GM21529 (cell line): ENCODE data around the gene TFDP3.

Experiments used
- ATAC-seq: cut with Tn5 transposase; IDR thresholded peaks from one replicate; pipeline ENCODE4 v1.9.1; 2021; ENCODE audit not compliant: unreplicated experiment

TFDP3 gene

GRCh38 chrX:133188631-133189030 lies 29.5 kb downstream of the TFDP3 start:
- ATAC-seq: no peak

- no peak for ATAC-seq
Measured at GRCh38 chrX:133185938-133186337, 32.2 kb downstream of the TFDP3 start.

- no peak for ATAC-seq
Measured at GRCh38 chrX:133185119-133185518, 33.0 kb downstream of the TFDP3 start.

- ATAC-seq: no peak
Measured at GRCh38 chrX:133183806-133184205, 34.3 kb downstream of the TFDP3 start.

GRCh38 chrX:133179500-133179899 lies 38.7 kb downstream of the TFDP3 start:
- no peak for ATAC-seq

GRCh38 chrX:133177202-133177601 lies 41.0 kb downstream of the TFDP3 start:
- no peak for ATAC-seq

- ATAC-seq: no peak
Measured at GRCh38 chrX:133175605-133176004, 42.5 kb downstream of the TFDP3 start.

GRCh38 chrX:133175162-133175561 lies 43.0 kb downstream of the TFDP3 start:
- no peak for ATAC-seq

GRCh38 chrX:133171962-133172708 lies 46.0 kb downstream of the TFDP3 start:
- no peak for ATAC-seq
